Ovary (tissue), 3 donors: ENCODE results near the gene GPSM3.
"Not testable (repeated sequence)": the region's sequence is repeated elsewhere in the genome, so short reads cannot be mapped to it uniquely, and the experiment has no call there.

ENCODE experiments used
- EP300 ChIP-seq: sonication (generic); formaldehyde crosslinking; IDR thresholded peaks from one replicate; pipeline ENCODE4 v1.6.1; 2017; ENCODE audit warnings: antibody characterized with exemption
- POLR2A ChIP-seq: fragments of 450-650 bp; IDR thresholded peaks from one replicate; pipeline ENCODE4 v1.6.1; 2017; ENCODE audit warnings: antibody characterized with exemption, mild to moderate bottlenecking, moderate library complexity
- TF ChIP-seq, protein P1 (sequence below), 3 donors: fragments of 450-650 bp in 2 of 3; fragments of 200-600 bp in 1 of 3; IDR thresholded peaks; one replicate each; pipeline versions ENCODE4 v1.5.1 to v1.8.0; 2016 to 2022; ENCODE audit warnings: antibody characterized with exemption in 3 of 3, mild to moderate bottlenecking in 1 of 3
- donor health status: DM: no; HTN: no; CAD: no.

DNA sequence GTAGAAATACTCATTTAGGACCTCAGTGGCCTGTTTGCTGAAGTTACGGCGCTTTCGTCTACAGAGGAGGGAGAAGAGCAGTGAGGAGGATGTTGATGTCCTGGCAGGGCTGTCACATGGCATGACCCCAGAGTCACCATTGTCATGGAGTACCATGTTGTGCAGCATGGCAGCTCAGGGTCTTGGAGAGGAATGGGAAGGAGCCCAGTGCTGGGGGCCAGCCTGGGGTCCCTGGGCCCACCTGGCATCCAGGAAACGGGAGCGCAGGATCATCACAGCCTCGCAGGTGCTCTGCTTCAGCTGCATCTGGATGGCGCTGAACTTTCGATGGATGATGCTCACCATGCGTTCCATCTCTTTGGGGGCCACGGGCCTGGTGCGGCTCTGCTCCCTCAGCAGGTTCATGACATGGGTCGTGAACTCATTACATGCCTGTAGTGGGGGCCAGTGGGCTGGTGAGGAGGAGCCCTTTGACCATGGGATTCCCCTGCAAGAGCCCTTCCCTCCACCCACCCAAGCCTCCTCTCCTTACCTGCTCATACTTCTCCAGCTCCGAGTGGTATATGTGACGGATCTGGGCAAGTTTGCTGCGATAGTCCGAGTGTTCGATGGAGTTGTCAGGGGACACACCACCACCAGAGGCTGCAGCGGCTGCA lies 4.6 kb downstream of the GPSM3 start:
- TF ChIP-seq, protein P1, sequence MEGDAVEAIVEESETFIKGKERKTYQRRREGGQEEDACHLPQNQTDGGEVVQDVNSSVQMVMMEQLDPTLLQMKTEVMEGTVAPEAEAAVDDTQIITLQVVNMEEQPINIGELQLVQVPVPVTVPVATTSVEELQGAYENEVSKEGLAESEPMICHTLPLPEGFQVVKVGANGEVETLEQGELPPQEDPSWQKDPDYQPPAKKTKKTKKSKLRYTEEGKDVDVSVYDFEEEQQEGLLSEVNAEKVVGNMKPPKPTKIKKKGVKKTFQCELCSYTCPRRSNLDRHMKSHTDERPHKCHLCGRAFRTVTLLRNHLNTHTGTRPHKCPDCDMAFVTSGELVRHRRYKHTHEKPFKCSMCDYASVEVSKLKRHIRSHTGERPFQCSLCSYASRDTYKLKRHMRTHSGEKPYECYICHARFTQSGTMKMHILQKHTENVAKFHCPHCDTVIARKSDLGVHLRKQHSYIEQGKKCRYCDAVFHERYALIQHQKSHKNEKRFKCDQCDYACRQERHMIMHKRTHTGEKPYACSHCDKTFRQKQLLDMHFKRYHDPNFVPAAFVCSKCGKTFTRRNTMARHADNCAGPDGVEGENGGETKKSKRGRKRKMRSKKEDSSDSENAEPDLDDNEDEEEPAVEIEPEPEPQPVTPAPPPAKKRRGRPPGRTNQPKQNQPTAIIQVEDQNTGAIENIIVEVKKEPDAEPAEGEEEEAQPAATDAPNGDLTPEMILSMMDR (IDR thresholded peaks at IDR 0.05), result not testable (repeated sequence)
- not testable (repeated sequence) for TF ChIP-seq EP300, POLR2A
